H1 (cell line): ENCODE measurements around the gene SLC6A2. TPM values are rescaled to one million over a fixed set of nuclear protein-coding genes. Genes with fewer than 3 reads are reported as not detected.

Experiments used
- CTCF ChIA-PET: fragments of 300-600 bp; sonication (Branson Sonifier 250); formaldehyde crosslinking; loops from one replicate; lab custom pipeline; 2021; ENCODE audit not compliant: partially characterized antibody; lab: Charles Lee
- POLR2A ChIA-PET: fragments of 300-600 bp; sonication (Branson Sonifier 250); formaldehyde crosslinking; loops from one replicate; lab custom pipeline; 2021; ENCODE audit warnings: inconsistent platforms; ENCODE audit not compliant: partially characterized antibody; lab: Charles Lee
- DNase-seq, 2 experiments: peaks; one replicate each; pipeline versions ENCODE4 v3.0.0 to v3.0.0-alpha.2; 2010 to 2022; ENCODE audit warnings: low spot score in 2 of 2, low read depth in 1 of 2, mixed read lengths in 1 of 2
- FAIRE-seq: peaks from 2 replicates; lab custom pipeline; 2011; peaks lifted over from hg19 to GRCh38; lab: Jason Lieb, UNC
- H2AFZ ChIP-seq: 2 replicates; pipeline ENCODE4 v1.8.1; 2012; ENCODE audit warnings: low read length, inconsistent platforms
- H2AK5ac ChIP-seq: 2 replicates; pipeline ENCODE4 v1.6.1; 2013; ENCODE audit warnings: low read depth, low read length
- H2BK120ac ChIP-seq: replicated peaks from 2 replicates; pipeline ENCODE3; 2013; ENCODE audit warnings: low read depth, low read length, inconsistent platforms
- H2BK12ac ChIP-seq: 2 replicates; pipeline ENCODE4 v1.6.1; 2013; ENCODE audit warnings: low read depth, low read length
- H2BK15ac ChIP-seq: 2 replicates; pipeline ENCODE4 v1.6.1; 2013; ENCODE audit warnings: low read length
- H2BK20ac ChIP-seq: 2 replicates; pipeline ENCODE4 v1.6.1; 2013; ENCODE audit warnings: low read length
- H2BK5ac ChIP-seq: 2 replicates; pipeline ENCODE4 v1.6.1; 2013; ENCODE audit warnings: low read depth, low read length
- H3K14ac ChIP-seq: 2 replicates; pipeline ENCODE4 v1.6.1; 2013; ENCODE audit warnings: inconsistent platforms; ENCODE audit not compliant: insufficient read length
- H3K18ac ChIP-seq: 2 replicates; pipeline ENCODE4 v1.6.1; 2013; ENCODE audit warnings: low read length; ENCODE audit errors: extremely low read depth
- H3K23ac ChIP-seq: 2 replicates; pipeline ENCODE4 v1.6.1; 2013; ENCODE audit warnings: inconsistent platforms; ENCODE audit not compliant: insufficient read length
- H3K23me2 ChIP-seq: 2 replicates; pipeline ENCODE4 v1.6.1; 2013; ENCODE audit warnings: low read depth, low read length
- H3K27ac ChIP-seq: 2 replicates; pipeline ENCODE4 v1.6.1; 2011; ENCODE audit warnings: low read depth, low read length, inconsistent platforms
- H3K27me3 ChIP-seq, 4 experiments: replicated peaks in 1 of 4; 1 replicate in 1 of 4; 2 replicates in 3 of 4; pipeline versions ENCODE4 v1.6.1 to v1.8.1; 2011 to 2013; ENCODE audit warnings: low read length in 3 of 4, mild to moderate bottlenecking in 3 of 4, inconsistent platforms in 2 of 4, mixed read lengths in 2 of 4, moderate library complexity in 1 of 4; ENCODE audit not compliant: control insufficient read depth in 3 of 4, insufficient read depth in 3 of 4; ENCODE audit errors: extremely low read depth in 1 of 4
- H3K36me3 ChIP-seq, 4 experiments: 2 replicates each; pipeline versions ENCODE4 v1.6.1 to v1.8.1; 2011 to 2013; ENCODE audit warnings: mild to moderate bottlenecking in 4 of 4, low read length in 3 of 4, moderate library complexity in 2 of 4, control low read depth in 1 of 4, inconsistent platforms in 1 of 4; ENCODE audit not compliant: insufficient read depth in 4 of 4, control insufficient read depth in 2 of 4
- H3K4ac ChIP-seq: replicated peaks from 2 replicates; pipeline ENCODE3; 2013; ENCODE audit warnings: low read length, low read depth, mixed read lengths, inconsistent platforms; ENCODE audit not compliant: insufficient read length
- H3K4me1 ChIP-seq, 4 experiments: replicated peaks in 1 of 4; 1 replicate in 1 of 4; 2 replicates in 3 of 4; pipeline versions ENCODE4 v1.6.1 to v1.8.1; 2011 to 2013; ENCODE audit warnings: low read length in 3 of 4, inconsistent platforms in 2 of 4, mixed read lengths in 1 of 4; ENCODE audit not compliant: insufficient read depth in 4 of 4, control insufficient read depth in 3 of 4
- H3K4me2 ChIP-seq, 2 experiments: 2 replicates each; pipeline versions ENCODE4 v1.6.1 to v1.8.1; 2011 to 2013; ENCODE audit warnings: low read depth in 2 of 2, low read length in 2 of 2, control low read depth in 1 of 2, inconsistent platforms in 1 of 2, mild to moderate bottlenecking in 1 of 2; ENCODE audit not compliant: insufficient read depth in 1 of 2
- H3K4me3 ChIP-seq, 4 experiments: fragments of 200-600, 300-600 bp in 1 of 4; sonication (generic), shearing (Covaris generic), sonication (Bioruptor Twin) in 1 of 4; 2 replicates each; pipeline versions ENCODE4 v1.5.1 to v1.8.1; 2011 to 2016; ENCODE audit warnings: low read length in 4 of 4, low read depth in 3 of 4, control low read depth in 2 of 4, inconsistent platforms in 2 of 4, mild to moderate bottlenecking in 2 of 4, mixed read lengths in 1 of 4, moderate library complexity in 1 of 4; ENCODE audit not compliant: insufficient read depth in 2 of 4; ENCODE audit errors: extremely low read depth in 1 of 4
- H3K56ac ChIP-seq: replicated peaks from 2 replicates; pipeline ENCODE3; 2013; ENCODE audit warnings: low read depth, mild to moderate bottlenecking, mixed read lengths, low read length, inconsistent platforms; ENCODE audit not compliant: insufficient read length
- H3K79me1 ChIP-seq: 2 replicates; pipeline ENCODE4 v1.6.1; 2013; ENCODE audit warnings: low read depth, low read length, control low read depth
- H3K79me2 ChIP-seq, 2 experiments: 2 replicates each; pipeline versions ENCODE4 v1.6.1 to v1.8.1; 2012 to 2013; ENCODE audit warnings: low read length in 2 of 2, mild to moderate bottlenecking in 2 of 2, inconsistent platforms in 1 of 2; ENCODE audit not compliant: insufficient read depth in 2 of 2, control insufficient read depth in 1 of 2
- H3K9ac ChIP-seq, 4 experiments: replicated peaks in 1 of 4; 1 replicate in 1 of 4; 2 replicates in 3 of 4; pipeline versions ENCODE4 v1.6.1 to v1.8.1; 2011 to 2013; ENCODE audit warnings: low read depth in 3 of 4, low read length in 3 of 4, control low read depth in 2 of 4, mild to moderate bottlenecking in 2 of 4, moderate library complexity in 2 of 4, inconsistent platforms in 1 of 4; ENCODE audit errors: extremely low read depth in 1 of 4
- H3K9me3 ChIP-seq, 2 experiments: 2 replicates each; pipeline versions ENCODE4 v1.6.1 to v1.8.1; 2012 to 2013; ENCODE audit warnings: mild to moderate bottlenecking in 2 of 2, moderate library complexity in 2 of 2, control low read depth in 1 of 2, inconsistent platforms in 1 of 2, low read depth in 1 of 2, low read length in 1 of 2, mixed read lengths in 1 of 2; ENCODE audit not compliant: insufficient read depth in 2 of 2
- H4K20me1 ChIP-seq, 2 experiments: replicated peaks in 1 of 2; 2 replicates each; pipeline versions ENCODE3 to v1.8.1; 2011 to 2013; ENCODE audit warnings: inconsistent platforms in 2 of 2, low read length in 2 of 2, mild to moderate bottlenecking in 1 of 2; ENCODE audit not compliant: insufficient read depth in 2 of 2, control insufficient read depth in 1 of 2
- H4K5ac ChIP-seq: 2 replicates; pipeline ENCODE4 v1.6.1; 2013; ENCODE audit warnings: low read length, low read depth, mixed read lengths, inconsistent platforms; ENCODE audit not compliant: insufficient read length
- H4K8ac ChIP-seq: 2 replicates; pipeline ENCODE4 v1.8.0; 2013; ENCODE audit warnings: mild to moderate bottlenecking, moderate library complexity, low read length, inconsistent platforms; ENCODE audit not compliant: insufficient read depth; ENCODE audit errors: extremely low read depth
- H4K91ac ChIP-seq: replicated peaks from 2 replicates; pipeline ENCODE3; 2013; ENCODE audit warnings: low read length, mixed read lengths, inconsistent platforms; ENCODE audit not compliant: insufficient read length
- CHD2 ChIP-seq: IDR thresholded peaks from 2 replicates; pipeline ENCODE4 v1.6.1; 2012; ENCODE audit warnings: low read length, improper control_type of control experiment
- CREB1 ChIP-seq: IDR thresholded peaks from 2 replicates; pipeline ENCODE4 v1.6.1; 2012; ENCODE audit warnings: inconsistent platforms
- FOSL1 ChIP-seq: IDR thresholded peaks from 2 replicates; pipeline ENCODE4 v1.6.1; 2011; ENCODE audit warnings: mild to moderate bottlenecking, low read depth, low read length, moderate library complexity; ENCODE audit not compliant: insufficient read depth
- HDAC2 ChIP-seq, 2 experiments: fragments of 300-600 bp in 1 of 2; sonication (generic) in 1 of 2; IDR thresholded peaks; 2 replicates each; pipeline ENCODE4 v1.6.1; 2011 to 2012; ENCODE audit warnings: low read depth in 2 of 2, low read length in 2 of 2, mild to moderate bottlenecking in 2 of 2, moderate library complexity in 2 of 2, borderline replicate concordance in 1 of 2, inconsistent platforms in 1 of 2
- KDM1A ChIP-seq: fragments of 200-600, 300-600 bp; sonication (generic); IDR thresholded peaks from 2 replicates; pipeline ENCODE4 v1.7.1; 2016; ENCODE audit warnings: mild to moderate bottlenecking, low read length, borderline replicate concordance
- NANOG ChIP-seq: IDR thresholded peaks from 2 replicates; pipeline ENCODE4 v1.6.1; 2011; ENCODE audit warnings: low read length, low read depth, mild to moderate bottlenecking, inconsistent platforms; ENCODE audit not compliant: insufficient read depth, poor library complexity, severe bottlenecking
- NRF1 ChIP-seq: IDR thresholded peaks from 2 replicates; pipeline ENCODE4 v1.6.1; 2011; ENCODE audit warnings: mild to moderate bottlenecking, low read depth, low read length, improper control_type of control experiment
- POLR2AphosphoS5 ChIP-seq: IDR thresholded peaks from 2 replicates; pipeline ENCODE4 v1.6.1; 2011; ENCODE audit warnings: low read depth, low read length
- POU5F1 ChIP-seq: IDR thresholded peaks from 2 replicates; pipeline ENCODE4 v1.6.1; 2011; ENCODE audit warnings: low read depth, mild to moderate bottlenecking, low read length, moderate library complexity
- SP1 ChIP-seq: IDR thresholded peaks from 2 replicates; pipeline ENCODE4 v1.6.1; 2011; ENCODE audit warnings: low read depth, low read length
- SUZ12 ChIP-seq: fragments of 200-600 bp; sonication (generic); IDR thresholded peaks from 2 replicates; pipeline ENCODE4 v1.6.1; 2012; ENCODE audit warnings: mild to moderate bottlenecking, inconsistent platforms, low read length, moderate library complexity, mixed read lengths
- YY1 ChIP-seq: IDR thresholded peaks from 2 replicates; pipeline ENCODE4 v1.6.1; 2011; ENCODE audit warnings: low read depth, mild to moderate bottlenecking, low read length
- WGBS, 2 experiments: shearing (Covaris generic) in 1 of 2; methylation state at CpG; one replicate each; pipeline versions ENCODE4 v1.1.6 to v1.1.7; 2013 to 2015; ENCODE audit warnings: low lambda C conversion rate in 2 of 2, mixed read lengths in 2 of 2, inconsistent platforms in 1 of 2, low coverage in 1 of 2, missing lambda C conversion rate in 1 of 2; ENCODE audit not compliant: insufficient replicate concordance in 2 of 2, insufficient coverage in 1 of 2, insufficient read length in 1 of 2; ENCODE audit errors: extremely low coverage in 1 of 2, missing lambda C conversion rate in 1 of 2; 5-methylcytosine and 5-hydroxymethylcytosine counted together
- polyA plus RNA-seq, 7 experiments: library from polyadenylated mRNA; depleted of rRNA in 3 of 7; stranded (reverse) in 5 of 7; unstranded in 2 of 7; fragments of >200 nt in 5 of 7; fragments of 200-250 nt in 2 of 7; gene quantifications; 1 replicate in 5 of 7; 2 replicates in 1 of 7; 4 replicates in 1 of 7; pipeline versions ENCODE4 v1.2.1 to v1.2.3, GENCODE V29; 2011 to 2013; ENCODE audit warnings: missing spikeins in 2 of 7, mixed read lengths in 2 of 7
- total RNA-seq: library from RNA; stranded (reverse); fragmentation: NEBNext Ultra II Directional; extraction: Animal tissue kit (Norgen Biotek cat#: 25700); gene quantifications from 2 replicates; pipeline ENCODE4 v1.2.1, GENCODE V29; 2021
- TF ChIP-seq, protein P1 (sequence below), 3 experiments: IDR thresholded peaks; 1 replicate in 2 of 3; 2 replicates in 1 of 3; pipeline versions ENCODE4 v1.5.1 to v1.6.1; 2011; ENCODE audit warnings: low read length in 3 of 3, mild to moderate bottlenecking in 3 of 3, inconsistent platforms in 2 of 3, low read depth in 1 of 3, moderate library complexity in 1 of 3; ENCODE audit not compliant: insufficient read depth in 1 of 3; ENCODE audit errors: control extremely low read depth in 1 of 3

The SLC6A2 gene
- total and polyA plus RNA-seq, 2 of the 8 experiments (the other 6 are each of a cell fraction or from before 2014, with no cell fraction given), result 0.35 TPM; not detected in 1

DNA sequence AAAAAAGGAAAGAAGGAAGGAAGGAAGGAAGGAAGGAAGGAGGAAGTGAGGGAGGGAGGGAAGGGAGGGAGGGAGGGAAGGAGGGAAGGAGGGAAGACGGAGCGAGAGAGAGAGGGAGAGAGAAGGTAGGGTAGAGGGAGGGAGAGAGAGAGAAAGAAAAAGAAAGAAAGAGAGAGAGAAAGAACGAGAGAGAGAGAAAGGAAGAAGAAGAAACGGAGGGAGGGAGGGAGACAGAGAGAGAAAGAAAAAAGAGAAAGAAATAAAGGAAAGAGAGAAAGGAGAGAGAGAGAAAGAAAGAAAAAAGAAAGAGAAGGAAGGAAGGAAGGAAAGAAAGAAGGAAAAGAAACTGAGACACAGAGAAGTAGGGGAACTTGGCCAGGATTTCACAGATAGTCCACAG is 8.4 kb upstream of the SLC6A2 start:
- POLR2A ChIA-PET, result no interaction called here
- no peaks in the 10 kb centered on the region for H4K20me1 ChIP-seq
- H3K4ac ChIP-seq, result no peak overlapping the region
- H3K18ac ChIP-seq, result no peak overlapping the region
- no peak overlapping the region for H3K4me2 ChIP-seq
- no peak overlapping the region for H3K23ac ChIP-seq
- no peak overlapping the region for H3K9ac ChIP-seq
- FAIRE-seq (no peak), DNase-seq (no peak)
- H3K56ac ChIP-seq, result no peak overlapping the region
- CTCF ChIA-PET, result interaction anchor here (1.5 to 2.3 kb wide), 4 partner anchors 11 to 146 kb away, joined by 3 to 9 read pairs (median 8); no protein-coding TSS in a partner anchor
- no peaks in the 10 kb centered on the region for H3K36me3 ChIP-seq
- no peak overlapping the region for H3K27ac ChIP-seq
- H2BK20ac ChIP-seq, result no peak overlapping the region
- WGBS, 2 experiments, result 33 to 90% methylated on average over 3 of the region's 4 CpGs
- H3K79me1 ChIP-seq, result no peaks in the 10 kb centered on the region
- H4K91ac ChIP-seq, result no peak overlapping the region
- H2BK5ac ChIP-seq, result no peak overlapping the region
- H2BK12ac ChIP-seq, result no peak overlapping the region
- no peak overlapping the region for H2BK15ac ChIP-seq
- H3K14ac ChIP-seq, result no peak overlapping the region
- no peaks in the 10 kb centered on the region for H3K23me2 ChIP-seq
- no peak overlapping the region for H2AK5ac ChIP-seq
- no peak overlapping the region for H4K5ac ChIP-seq
- no peaks in the 10 kb centered on the region for H3K79me2 ChIP-seq
- no peaks in the 10 kb centered on the region for H3K9me3 ChIP-seq
- peaks cover 0 to 15% (median 3%) of the 10 kb centered on the region in 4 experiments; a peak in 4 of 7 replicates for H3K27me3 ChIP-seq
- no peak overlapping the region for H2AFZ ChIP-seq
- H4K8ac ChIP-seq, result no peak overlapping the region
- H2BK120ac ChIP-seq, result no peak overlapping the region
- H3K4me3 ChIP-seq, result no peak overlapping the region
- H3K4me1 ChIP-seq, result no peaks in the 10 kb centered on the region
- TF ChIP-seq FOSL1, result no peak
- no peak for TF ChIP-seq POLR2AphosphoS5
- no peak for TF ChIP-seq SUZ12
- TF ChIP-seq CHD2, result no peak
- TF ChIP-seq POU5F1, result no peak
- TF ChIP-seq, protein P1, sequence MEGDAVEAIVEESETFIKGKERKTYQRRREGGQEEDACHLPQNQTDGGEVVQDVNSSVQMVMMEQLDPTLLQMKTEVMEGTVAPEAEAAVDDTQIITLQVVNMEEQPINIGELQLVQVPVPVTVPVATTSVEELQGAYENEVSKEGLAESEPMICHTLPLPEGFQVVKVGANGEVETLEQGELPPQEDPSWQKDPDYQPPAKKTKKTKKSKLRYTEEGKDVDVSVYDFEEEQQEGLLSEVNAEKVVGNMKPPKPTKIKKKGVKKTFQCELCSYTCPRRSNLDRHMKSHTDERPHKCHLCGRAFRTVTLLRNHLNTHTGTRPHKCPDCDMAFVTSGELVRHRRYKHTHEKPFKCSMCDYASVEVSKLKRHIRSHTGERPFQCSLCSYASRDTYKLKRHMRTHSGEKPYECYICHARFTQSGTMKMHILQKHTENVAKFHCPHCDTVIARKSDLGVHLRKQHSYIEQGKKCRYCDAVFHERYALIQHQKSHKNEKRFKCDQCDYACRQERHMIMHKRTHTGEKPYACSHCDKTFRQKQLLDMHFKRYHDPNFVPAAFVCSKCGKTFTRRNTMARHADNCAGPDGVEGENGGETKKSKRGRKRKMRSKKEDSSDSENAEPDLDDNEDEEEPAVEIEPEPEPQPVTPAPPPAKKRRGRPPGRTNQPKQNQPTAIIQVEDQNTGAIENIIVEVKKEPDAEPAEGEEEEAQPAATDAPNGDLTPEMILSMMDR (IDR thresholded peaks at IDR 0.05; ENCODE audit: control extremely low read depth in 1 of 3, insufficient read depth in 1 of 3, low read depth in 1 of 3, low read length in 3 of 3), result no peak
- no peak for TF ChIP-seq CREB1
- TF ChIP-seq SP1, result no peak
- TF ChIP-seq HDAC2 (IDR thresholded peaks at IDR 0.05; ENCODE audit: borderline replicate concordance in 1 of 2, low read depth in 2 of 2, low read length in 2 of 2), result no peak
- no peak for TF ChIP-seq NANOG
- TF ChIP-seq NRF1, result no peak
- TF ChIP-seq YY1, result no peak
- TF ChIP-seq KDM1A, result no peak
